ENCODE data around the gene SFXN4.

The SFXN4 gene

GRCh38 chr10:119191881-119192280 is 26.4 kb upstream of the SFXN4 start:
- no peaks in the 10 kb centered on the region for H4K20me1 ChIP-seq (ENCODE audit: control insufficient read depth, insufficient read depth, low read depth, low read length)
- no peak overlapping the region for H3K4me2 ChIP-seq (ENCODE audit: low read length)
- H3K36me3 ChIP-seq (ENCODE audit: control insufficient read depth, low read length): no peaks in the 10 kb centered on the region
- H3K4me1 ChIP-seq (ENCODE audit: control insufficient read depth, low read length): 0 out of 2 replicates have a peak, but pooled peaks cover 5% of the 10 kb centered on the region
- H3K4me3 ChIP-seq (ENCODE audit: low read length): no peak overlapping the region
- 0 out of 2 replicates have a peak, but pooled peaks cover 3% of the 10 kb centered on the region for H3F3A ChIP-seq (ENCODE audit: control insufficient read depth, insufficient read depth)
- no peaks in the 10 kb centered on the region for H3K79me2 ChIP-seq (ENCODE audit: control insufficient read depth, low read length)
- TF ChIP-seq EZH2phosphoT487 (IDR thresholded peaks at IDR 0.05; ENCODE audit: borderline replicate concordance, low read length) (no peak), CTCF (IDR thresholded peaks at IDR 0.05; ENCODE audit: low read depth, low read length, poor library complexity, severe bottlenecking) (no peak)
- H3K9me3 ChIP-seq (ENCODE audit: control insufficient read depth, insufficient read depth, low read length): no peaks in the 10 kb centered on the region
- H3K27me3 ChIP-seq (ENCODE audit: control insufficient read depth, low read length): no peaks in the 10 kb centered on the region; the same call in 1 of the 2 replicates
- no peaks in the 10 kb centered on the region for H3K9me2 ChIP-seq (replicated peaks; ENCODE audit: control insufficient read depth, low read length)
- no peak overlapping the region for H3K27ac ChIP-seq (ENCODE audit: low read depth, low read length)

GRCh38 chr10:119190954-119191785 is 25.7 kb upstream of the SFXN4 start:
- TF ChIP-seq EZH2phosphoT487 (IDR thresholded peaks at IDR 0.05; ENCODE audit: borderline replicate concordance, low read length): no peak
- no peak for TF ChIP-seq CTCF (IDR thresholded peaks at IDR 0.05; ENCODE audit: low read depth, low read length, poor library complexity, severe bottlenecking)
- Histone ChIP-seq H3K4me3 (ENCODE audit: low read length) (no peak overlapping the region), H3K27ac (ENCODE audit: low read depth, low read length) (no peak overlapping the region), H4K20me1 (ENCODE audit: control insufficient read depth, insufficient read depth, low read depth, low read length) (no peaks in the 10 kb centered on the region), H3K9me2 (replicated peaks; ENCODE audit: control insufficient read depth, low read length) (no peaks in the 10 kb centered on the region), H3F3A (ENCODE audit: control insufficient read depth, insufficient read depth) (0 out of 2 replicates have a peak, but pooled peaks cover 3% of the 10 kb centered on the region), H3K27me3 (ENCODE audit: control insufficient read depth, low read length) (no peaks in the 10 kb centered on the region; the same call in 1 of the 2 replicates), H3K36me3 (ENCODE audit: control insufficient read depth, low read length) (no peaks in the 10 kb centered on the region), H3K4me2 (ENCODE audit: low read length) (no peak overlapping the region), H3K4me1 (ENCODE audit: control insufficient read depth, low read length) (0 out of 2 replicates have a peak, but pooled peaks cover 5% of the 10 kb centered on the region), H3K9me3 (ENCODE audit: control insufficient read depth, insufficient read depth, low read length) (no peaks in the 10 kb centered on the region), H3K79me2 (ENCODE audit: control insufficient read depth, low read length) (no peaks in the 10 kb centered on the region)

- Histone ChIP-seq H3F3A (ENCODE audit: control insufficient read depth, insufficient read depth) (0 out of 2 replicates have a peak, but pooled peaks cover 3% of the 10 kb centered on the region), H3K4me1 (ENCODE audit: control insufficient read depth, low read length) (0 out of 2 replicates have a peak, but pooled peaks cover 5% of the 10 kb centered on the region), H3K4me2 (ENCODE audit: low read length) (no peak overlapping the region), H3K9me3 (ENCODE audit: control insufficient read depth, insufficient read depth, low read length) (no peaks in the 10 kb centered on the region), H3K4me3 (ENCODE audit: low read length) (no peak overlapping the region), H3K27me3 (ENCODE audit: control insufficient read depth, low read length) (no peaks in the 10 kb centered on the region; the same call in 1 of the 2 replicates), H3K36me3 (ENCODE audit: control insufficient read depth, low read length) (no peaks in the 10 kb centered on the region), H3K9me2 (replicated peaks; ENCODE audit: control insufficient read depth, low read length) (no peaks in the 10 kb centered on the region), H3K79me2 (ENCODE audit: control insufficient read depth, low read length) (no peaks in the 10 kb centered on the region), H4K20me1 (ENCODE audit: control insufficient read depth, insufficient read depth, low read depth, low read length) (no peaks in the 10 kb centered on the region), H3K27ac (ENCODE audit: low read depth, low read length) (no peak overlapping the region)
- TF ChIP-seq CTCF (IDR thresholded peaks at IDR 0.05; ENCODE audit: low read depth, low read length, poor library complexity, severe bottlenecking) (no peak), EZH2phosphoT487 (IDR thresholded peaks at IDR 0.05; ENCODE audit: borderline replicate concordance, low read length) (no peak)
These were observed 24.8 kb upstream of the SFXN4 start for GRCh38 chr10:119190353-119190752.

All from DOHH2 (cell line).